ENCODE measurements around the gene PRKCZ. TPM values are rescaled to one million over a fixed set of nuclear protein-coding genes. Genes with fewer than 3 reads are reported as not detected.

The PRKCZ gene
- total RNA-seq, 1 experiment from 2014 or later = 0.83 TPM

Other genes with a start within 250 kb of the PRKCZ start
- gene GNB1, start 159.3 kb upstream of the PRKCZ start, total RNA-seq (2014; rRNA removed; shearing (Covaris generic)) = 167 and 184 TPM in 2 replicates
- gene CALML6, start 135.2 kb upstream of the PRKCZ start, total RNA-seq (2014; rRNA removed; shearing (Covaris generic)) = 0.12 and 0.20 TPM in 2 replicates
- gene TMEM52, start 131.1 kb upstream of the PRKCZ start, total RNA-seq (2014; rRNA removed; shearing (Covaris generic)) = 0.61 and 1.0 TPM in 2 replicates
- not detected in 2 replicates for gene CFAP74, start 46.6 kb upstream of the PRKCZ start, total RNA-seq (2014; rRNA removed; shearing (Covaris generic))
- not detected in 2 replicates for gene GABRD, start 31.1 kb upstream of the PRKCZ start, total RNA-seq (2014; rRNA removed; shearing (Covaris generic))
- gene FAAP20, start 144.4 kb downstream of the PRKCZ start, total RNA-seq (2014; rRNA removed; shearing (Covaris generic)) = 58.0 and 61.7 TPM in 2 replicates
- gene SKI, start 177.9 kb downstream of the PRKCZ start, total RNA-seq (2014; rRNA removed; shearing (Covaris generic)) = 12.8 and 13.1 TPM in 2 replicates